H9 (cell line): Measurements from ENCODE around the gene SLC17A9. TPM values are rescaled to one million over a fixed set of nuclear protein-coding genes. Genes with fewer than 3 reads are reported as not detected.

Experiments used
- DNase-seq: peaks from one replicate; pipeline ENCODE4 v3.0.0-alpha.2; 2017
- H2AFZ ChIP-seq: one replicate; pipeline ENCODE4 v1.6.1; 2013; ENCODE audit warnings: mild to moderate bottlenecking, low read length, control low read depth, moderate library complexity
- H2AK5ac ChIP-seq: 2 replicates; pipeline ENCODE4 v1.6.1; 2013; ENCODE audit warnings: low read length, control low read depth, mixed read lengths; ENCODE audit not compliant: insufficient read length
- H2BK120ac ChIP-seq: one replicate; pipeline ENCODE4 v1.6.1; 2013; ENCODE audit warnings: low read depth, mild to moderate bottlenecking, low read length, control low read depth, inconsistent platforms; ENCODE audit not compliant: poor library complexity, severe bottlenecking
- H2BK12ac ChIP-seq: 2 replicates; pipeline ENCODE4 v1.6.1; 2013; ENCODE audit warnings: low read length, control low read depth, mixed read lengths, low read depth; ENCODE audit not compliant: insufficient read length
- H2BK15ac ChIP-seq: 2 replicates; pipeline ENCODE4 v1.6.1; 2013; ENCODE audit warnings: low read depth, low read length, control low read depth
- H2BK20ac ChIP-seq: one replicate; pipeline ENCODE4 v1.6.1; 2013; ENCODE audit warnings: low read depth, mild to moderate bottlenecking, low read length, control low read depth, inconsistent platforms; ENCODE audit not compliant: poor library complexity, severe bottlenecking
- H2BK5ac ChIP-seq: 2 replicates; pipeline ENCODE4 v1.6.1; 2013; ENCODE audit warnings: low read length, control low read depth, mixed read lengths; ENCODE audit not compliant: insufficient read length
- H3K14ac ChIP-seq: 2 replicates; pipeline ENCODE4 v1.6.1; 2013; ENCODE audit warnings: low read length, control low read depth; ENCODE audit not compliant: insufficient read depth
- H3K18ac ChIP-seq: 2 replicates; pipeline ENCODE4 v1.6.1; 2013; ENCODE audit warnings: low read depth, mild to moderate bottlenecking, mixed read lengths, low read length, control low read depth; ENCODE audit not compliant: insufficient read length
- H3K23ac ChIP-seq: 2 replicates; pipeline ENCODE4 v1.6.1; 2013; ENCODE audit warnings: low read length, control low read depth, mixed read lengths, low read depth; ENCODE audit not compliant: insufficient read length
- H3K23me2 ChIP-seq: 2 replicates; pipeline ENCODE4 v1.6.1; 2013; ENCODE audit warnings: low read depth, mild to moderate bottlenecking, mixed read lengths, low read length, control low read depth; ENCODE audit not compliant: insufficient read length, poor library complexity, severe bottlenecking
- H3K27ac ChIP-seq: 2 replicates; pipeline ENCODE4 v1.5.1; 2013; ENCODE audit warnings: low read length, control low read depth, mixed read lengths, low read depth; ENCODE audit not compliant: insufficient read length
- H3K27me3 ChIP-seq: 2 replicates; pipeline ENCODE4 v1.6.1; 2013; ENCODE audit warnings: low read length, control low read depth, inconsistent platforms; ENCODE audit not compliant: insufficient read depth
- H3K4ac ChIP-seq: 2 replicates; pipeline ENCODE4 v1.6.1; 2013; ENCODE audit warnings: low read depth, mild to moderate bottlenecking, control low read depth, inconsistent platforms, low read length, moderate library complexity
- H3K4me1 ChIP-seq: 2 replicates; pipeline ENCODE4 v1.6.1; 2013; ENCODE audit warnings: low read length, control low read depth, inconsistent platforms; ENCODE audit not compliant: insufficient read depth
- H3K4me2 ChIP-seq: 2 replicates; pipeline ENCODE4 v1.6.1; 2013; ENCODE audit warnings: low read length, control low read depth, mixed read lengths; ENCODE audit not compliant: insufficient read length, insufficient read depth
- H3K56ac ChIP-seq: 2 replicates; pipeline ENCODE4 v1.6.1; 2013; ENCODE audit warnings: low read depth, mild to moderate bottlenecking, mixed read lengths, low read length, control low read depth; ENCODE audit not compliant: insufficient read length
- H3K79me1 ChIP-seq: 2 replicates; pipeline ENCODE4 v1.6.1; 2013; ENCODE audit warnings: low read depth, mild to moderate bottlenecking, moderate library complexity, low read length, control low read depth, inconsistent platforms; ENCODE audit not compliant: insufficient read depth, poor library complexity, severe bottlenecking
- H3K79me2 ChIP-seq: 2 replicates; pipeline ENCODE4 v1.6.1; 2013; ENCODE audit warnings: low read length, control low read depth, inconsistent platforms; ENCODE audit not compliant: insufficient read depth
- H3K9ac ChIP-seq: 2 replicates; pipeline ENCODE4 v1.6.1; 2013; ENCODE audit warnings: low read length, control low read depth, mixed read lengths; ENCODE audit not compliant: insufficient read length; ENCODE audit errors: extremely low read depth
- H3K9me3 ChIP-seq: one replicate; pipeline ENCODE4 v1.6.1; 2013; ENCODE audit warnings: low read depth, low read length, inconsistent platforms; ENCODE audit not compliant: control insufficient read depth
- H3T11ph ChIP-seq: one replicate; pipeline ENCODE4 v1.6.1; 2013; ENCODE audit warnings: mild to moderate bottlenecking, low read length, control low read depth, inconsistent platforms
- H4K20me1 ChIP-seq: one replicate; pipeline ENCODE4 v1.6.1; 2013; ENCODE audit not compliant: control insufficient read depth, insufficient read length, insufficient read depth
- H4K5ac ChIP-seq: 2 replicates; pipeline ENCODE4 v1.6.1; 2013; ENCODE audit warnings: low read depth, mild to moderate bottlenecking, mixed read lengths, low read length, control low read depth; ENCODE audit not compliant: insufficient read length
- H4K8ac ChIP-seq: replicated peaks from 2 replicates; pipeline ENCODE4 v1.6.1; 2013; ENCODE audit warnings: low read length, control low read depth, mixed read lengths, low read depth; ENCODE audit not compliant: insufficient read length
- H4K91ac ChIP-seq: 2 replicates; pipeline ENCODE4 v1.6.1; 2013; ENCODE audit warnings: low read depth, mild to moderate bottlenecking, moderate library complexity, mixed read lengths, low read length, control low read depth; ENCODE audit not compliant: insufficient read length
- H3K27ac Mint-ChIP-seq, 3 experiments: 2 replicates in 2 of 3; 3 replicates in 1 of 3; pipeline ENCODE4 v1.8.0; 2020 to 2021; ENCODE audit warnings: mixed read lengths in 3 of 3, mild to moderate bottlenecking in 1 of 3, moderate library complexity in 1 of 3
- H3K27me3 Mint-ChIP-seq: 2 replicates; pipeline ENCODE4 v1.8.0; 2021; ENCODE audit warnings: low read depth, mild to moderate bottlenecking, moderate library complexity, mixed read lengths
- H3K36me3 Mint-ChIP-seq, 3 experiments: 2 replicates in 2 of 3; 3 replicates in 1 of 3; pipeline ENCODE4 v1.8.0; 2020 to 2021; ENCODE audit warnings: low read depth in 3 of 3, mixed read lengths in 3 of 3; ENCODE audit not compliant: insufficient read depth in 1 of 3
- H3K4me1 Mint-ChIP-seq, 2 experiments: 2 replicates each; pipeline ENCODE4 v1.8.0; 2020; ENCODE audit warnings: mixed read lengths in 2 of 2
- H3K4me3 Mint-ChIP-seq, 2 experiments: 2 replicates in 1 of 2; 3 replicates in 1 of 2; pipeline ENCODE4 v1.8.0; 2020 to 2021; ENCODE audit warnings: mild to moderate bottlenecking in 2 of 2, mixed read lengths in 2 of 2, moderate library complexity in 1 of 2
- H3K9me3 Mint-ChIP-seq, 2 experiments: 2 replicates in 1 of 2; 3 replicates in 1 of 2; pipeline ENCODE4 v1.8.0; 2020; ENCODE audit warnings: mild to moderate bottlenecking in 2 of 2, mixed read lengths in 2 of 2, moderate library complexity in 1 of 2
- WGBS: extraction: QIAGEN DNeasy Blood & Tissue Kit; methylation state at CpG from one replicate; pipeline ENCODE4 v1.1.7; 2013; ENCODE audit warnings: missing lambda C conversion rate, low lambda C conversion rate, mixed read lengths; ENCODE audit not compliant: insufficient read length; ENCODE audit errors: extremely low coverage; 5-methylcytosine and 5-hydroxymethylcytosine counted together
- total RNA-seq: library from RNA; stranded (reverse); gene quantifications from 2 replicates; pipeline ENCODE4 v1.2.1, GENCODE V29; 2021
- TF ChIP-seq, protein P1 (sequence below): fragments of 200-600 bp; sonication (generic); conservative IDR thresholded peaks from 3 replicates; pipeline ENCODE4 v1.8.0; 2021; ENCODE audit warnings: antibody characterized with exemption, mild to moderate bottlenecking

The SLC17A9 gene
- total RNA-seq, 1 experiment from 2014 or later, result 20.9 TPM

DNA sequence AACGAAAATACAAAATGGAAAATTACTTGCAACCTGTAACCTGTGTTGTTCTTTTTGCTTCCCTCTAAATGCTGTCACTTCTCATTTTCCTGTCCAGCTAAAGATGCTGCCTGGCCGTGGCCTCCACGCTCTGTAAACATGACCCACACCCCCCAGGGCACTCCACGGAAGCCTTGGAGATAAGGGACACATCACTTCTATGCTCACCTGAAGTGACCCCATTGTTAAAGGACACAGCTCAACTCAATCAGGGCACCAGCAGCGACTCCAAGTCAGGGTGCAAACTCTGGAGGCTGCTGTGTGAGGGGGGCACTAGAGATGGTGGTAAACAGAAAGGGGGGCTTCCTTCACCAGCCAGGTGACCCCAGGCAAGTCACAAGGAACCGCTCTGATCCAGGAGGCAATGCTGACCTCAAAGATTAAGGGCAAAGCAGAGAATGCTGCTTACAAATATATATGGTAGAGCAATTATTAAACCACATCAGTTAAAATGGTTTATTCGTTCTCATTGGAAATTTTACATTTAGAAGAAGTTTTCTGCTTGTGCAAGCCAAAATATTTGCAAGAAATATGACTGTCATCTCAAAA is 39.4 kb upstream of the SLC17A9 start:
- peak overlapping the region; percentile 72 to 94 (median 86); a peak in 5 of 7 replicates for H3K27ac Mint-ChIP-seq
- Histone ChIP-seq H4K8ac (no peak overlapping the region), H2BK15ac (no peak overlapping the region), H3K79me1 (peaks cover 24% of the 10 kb centered on the region), H3K27ac (no peak overlapping the region), H3K18ac (no peak overlapping the region), H4K91ac (no peak overlapping the region), H3K4me1 (peaks cover 15% of the 10 kb centered on the region), H2BK5ac (no peak overlapping the region), H2BK20ac (no peak overlapping the region), H3K4ac (no peak overlapping the region), H3K9ac (no peak overlapping the region), H3K4me2 (no peak overlapping the region), H3K23me2 (no peaks in the 10 kb centered on the region), H3K27me3 (no peaks in the 10 kb centered on the region), H4K5ac (no peak overlapping the region), H3K79me2 (peaks cover 74% of the 10 kb centered on the region), H2AFZ (no peak overlapping the region), H3K9me3 (no peaks in the 10 kb centered on the region), H4K20me1 (no peaks in the 10 kb centered on the region), H3T11ph (no peak overlapping the region), H3K23ac (no peak overlapping the region), H2BK12ac (no peak overlapping the region), H3K56ac (no peak overlapping the region), H2BK120ac (no peak overlapping the region), H2AK5ac (no peak overlapping the region), H3K14ac (no peak overlapping the region)
- TF ChIP-seq, protein P1, sequence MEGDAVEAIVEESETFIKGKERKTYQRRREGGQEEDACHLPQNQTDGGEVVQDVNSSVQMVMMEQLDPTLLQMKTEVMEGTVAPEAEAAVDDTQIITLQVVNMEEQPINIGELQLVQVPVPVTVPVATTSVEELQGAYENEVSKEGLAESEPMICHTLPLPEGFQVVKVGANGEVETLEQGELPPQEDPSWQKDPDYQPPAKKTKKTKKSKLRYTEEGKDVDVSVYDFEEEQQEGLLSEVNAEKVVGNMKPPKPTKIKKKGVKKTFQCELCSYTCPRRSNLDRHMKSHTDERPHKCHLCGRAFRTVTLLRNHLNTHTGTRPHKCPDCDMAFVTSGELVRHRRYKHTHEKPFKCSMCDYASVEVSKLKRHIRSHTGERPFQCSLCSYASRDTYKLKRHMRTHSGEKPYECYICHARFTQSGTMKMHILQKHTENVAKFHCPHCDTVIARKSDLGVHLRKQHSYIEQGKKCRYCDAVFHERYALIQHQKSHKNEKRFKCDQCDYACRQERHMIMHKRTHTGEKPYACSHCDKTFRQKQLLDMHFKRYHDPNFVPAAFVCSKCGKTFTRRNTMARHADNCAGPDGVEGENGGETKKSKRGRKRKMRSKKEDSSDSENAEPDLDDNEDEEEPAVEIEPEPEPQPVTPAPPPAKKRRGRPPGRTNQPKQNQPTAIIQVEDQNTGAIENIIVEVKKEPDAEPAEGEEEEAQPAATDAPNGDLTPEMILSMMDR, result no peak
- H3K27me3 Mint-ChIP-seq, result no peaks in the 10 kb centered on the region
- H3K9me3 Mint-ChIP-seq, result no peaks in the 10 kb centered on the region
- no peak for DNase-seq
- peaks cover 37 to 51% (median 49%) of the 10 kb centered on the region in 3 experiments for H3K36me3 Mint-ChIP-seq
- no CpG with 5 or more reads among the region's 7 CpGs for WGBS
- H3K4me1 Mint-ChIP-seq, result peaks cover 36 to 40% of the 10 kb centered on the region in 2 experiments
- no peak overlapping the region for H3K4me3 Mint-ChIP-seq
